GM19025 (cell line): ENCODE measurements around the gene ATXN7.
A peak's percentile ranks its signal among the peaks of the same experiment; 100 is the strongest.

ENCODE experiments used
- ATAC-seq: cut with Tn5 transposase; IDR thresholded peaks from one replicate; pipeline ENCODE4 v1.9.1; 2021; ENCODE audit warnings: mild to moderate bottlenecking, low read depth, moderate library complexity; ENCODE audit not compliant: unreplicated experiment

The ATXN7 gene

GRCh38 chr3:63932509-63933212, 69.0 kb downstream of the ATXN7 start:
- no peak for ATAC-seq

GRCh38 chr3:63933459-63933858, 69.8 kb downstream of the ATXN7 start:
- ATAC-seq: peak; percentile 47

GRCh38 chr3:63934041-63934866, 70.6 kb downstream of the ATXN7 start:
- ATAC-seq: no peak

DNA sequence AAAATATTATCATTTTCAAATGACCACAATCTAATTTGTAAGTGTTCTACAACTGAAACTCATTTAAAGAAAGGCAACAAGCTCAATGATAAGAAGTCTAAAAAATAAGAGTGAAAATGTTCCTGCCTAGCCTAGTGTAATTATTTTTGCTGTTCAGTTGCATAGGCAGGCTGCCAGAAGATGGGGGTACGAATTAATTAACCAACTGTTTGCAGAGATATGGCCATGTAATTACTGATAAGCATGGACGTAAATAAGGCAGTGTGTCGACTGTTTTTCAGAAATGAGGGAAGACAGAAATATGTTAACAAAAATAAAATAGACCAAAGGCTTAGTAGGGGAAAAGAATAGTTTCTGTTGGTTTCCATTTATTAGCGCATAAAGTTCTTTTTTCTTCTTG, 73.3 kb downstream of the ATXN7 start:
- ATAC-seq: no peak

GRCh38 chr3:63937661-63938651, 74.3 kb downstream of the ATXN7 start:
- peak; percentile 62 for ATAC-seq

- ATAC-seq: no peak
Observed at GRCh38 chr3:63940389-63940757, 76.7 kb downstream of the ATXN7 start.

- no peak for ATAC-seq
Observed at GRCh38 chr3:63942528-63942927, 78.9 kb downstream of the ATXN7 start.

- ATAC-seq: no peak
Observed at GRCh38 chr3:63943678-63944077, 80.0 kb downstream of the ATXN7 start.

GRCh38 chr3:63945558-63946096, 82.0 kb downstream of the ATXN7 start:
- no peak for ATAC-seq

- no peak for ATAC-seq
Observed at GRCh38 chr3:63946753-63947152, 83.1 kb downstream of the ATXN7 start.

DNA sequence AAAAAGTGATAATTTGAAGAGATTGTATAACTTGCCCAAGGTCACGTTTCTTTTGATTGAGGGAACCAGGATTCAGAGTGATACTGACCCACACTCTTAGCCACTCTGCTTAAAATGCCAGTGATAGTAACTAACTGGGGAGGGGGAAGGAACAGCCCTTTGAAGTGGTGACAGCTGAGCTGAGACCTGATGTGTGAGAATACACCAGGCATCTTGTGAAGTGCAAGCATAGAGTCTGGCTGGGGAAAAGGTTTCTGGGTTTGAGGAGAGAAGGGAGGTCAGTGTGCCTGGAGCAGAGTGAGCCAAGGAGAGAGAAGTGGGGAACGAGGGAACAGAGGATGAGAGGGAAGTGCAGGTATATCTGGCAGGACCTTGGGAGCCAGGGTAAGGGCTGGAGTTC, 83.9 kb downstream of the ATXN7 start:
- ATAC-seq: no peak

GRCh38 chr3:63949005-63949404, 85.3 kb downstream of the ATXN7 start:
- no peak for ATAC-seq

- ATAC-seq: no peak
Observed at GRCh38 chr3:63950698-63951097, 87.0 kb downstream of the ATXN7 start.

GRCh38 chr3:63951492-63952247, 88.0 kb downstream of the ATXN7 start:
- peak; percentile 40 for ATAC-seq

GRCh38 chr3:63952248-63952594, 88.6 kb downstream of the ATXN7 start:
- no peak for ATAC-seq

- no peak for ATAC-seq
Observed at GRCh38 chr3:63954182-63954581, 90.5 kb downstream of the ATXN7 start.

DNA sequence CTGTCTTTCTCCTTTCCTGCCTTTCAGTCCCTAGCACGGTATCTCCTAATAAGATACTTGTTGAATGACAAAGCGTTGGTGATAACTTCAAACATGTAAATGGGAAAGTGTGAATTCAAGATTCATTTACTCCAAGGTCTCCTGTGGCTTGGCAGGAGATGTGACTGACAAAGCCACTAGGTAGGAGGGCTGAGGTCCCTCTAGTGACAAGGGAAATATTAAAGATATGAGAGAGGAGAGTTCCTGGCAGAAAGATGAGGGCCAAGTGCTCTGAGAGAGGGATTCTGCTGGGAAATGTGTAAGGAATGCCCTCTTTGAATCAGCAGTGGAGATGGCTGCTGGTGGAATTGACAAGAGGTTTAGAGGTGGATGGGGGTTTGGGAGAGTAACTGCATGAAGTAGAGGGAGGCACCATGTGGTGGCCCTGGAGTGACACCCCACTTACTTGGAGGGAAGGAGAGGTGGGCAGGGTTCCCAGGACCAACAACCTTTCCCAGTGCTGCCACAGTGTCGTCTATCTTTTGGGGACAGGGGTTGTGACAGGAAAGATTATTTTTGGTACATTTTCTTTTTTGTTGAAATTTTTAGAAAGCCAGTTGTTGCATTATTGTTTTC, 91.5 kb downstream of the ATXN7 start:
- ATAC-seq: no peak

DNA sequence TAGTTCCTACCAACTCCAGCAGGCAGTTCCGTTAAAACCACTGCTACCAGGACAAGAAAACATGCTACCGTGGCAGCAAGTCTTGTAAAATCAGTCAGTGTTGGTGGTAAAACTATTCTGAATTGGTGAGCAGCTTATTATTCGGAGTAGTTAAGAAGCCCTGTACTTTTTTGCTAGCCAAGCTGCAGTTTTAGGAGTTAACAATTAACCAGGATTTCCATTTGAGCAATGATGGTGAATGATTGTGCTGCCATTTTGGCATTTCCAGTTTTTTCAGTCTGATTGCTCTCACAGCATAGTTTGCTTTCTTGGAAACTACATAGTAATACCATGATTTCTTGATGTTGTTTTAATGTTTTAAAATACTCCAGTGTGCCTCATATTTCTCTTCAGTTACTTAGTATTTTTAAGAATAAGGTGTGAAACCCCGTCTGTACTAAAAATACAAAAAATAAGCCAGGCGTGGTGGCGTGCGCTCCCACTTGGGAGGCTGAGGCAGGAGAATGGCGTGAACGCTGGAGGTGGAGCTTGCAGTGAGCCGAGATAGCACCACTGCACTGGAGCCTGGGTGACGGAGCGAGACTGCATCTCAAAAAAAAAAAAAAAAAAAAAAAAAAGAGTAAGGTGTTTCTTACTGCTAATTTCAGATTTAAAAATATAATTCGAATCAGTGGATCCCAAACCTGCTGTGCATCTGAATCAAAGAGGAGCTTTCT, 92.3 kb downstream of the ATXN7 start:
- no peak for ATAC-seq

GRCh38 chr3:63959146-63959545, 95.5 kb downstream of the ATXN7 start:
- no peak for ATAC-seq
